GM12891 (cell line): Measurements from ENCODE around the gene NTN3.

Source experiments
- PAX5 ChIP-seq: IDR thresholded peaks from 2 replicates; pipeline ENCODE4 v1.6.1; 2011; ENCODE audit warnings: low read length, moderate library complexity, mild to moderate bottlenecking; ENCODE audit not compliant: insufficient read depth, severe bottlenecking
- POLR2A ChIP-seq: IDR thresholded peaks from 2 replicates; pipeline ENCODE4 v1.6.1; 2011; ENCODE audit warnings: low read depth, low read length, control low read depth
- POLR2AphosphoS5 ChIP-seq: IDR thresholded peaks from 2 replicates; pipeline ENCODE4 v1.6.1; 2011; ENCODE audit warnings: low read depth, low read length, control low read depth
- TAF1 ChIP-seq: IDR thresholded peaks from 2 replicates; pipeline ENCODE4 v1.6.1; 2011; ENCODE audit warnings: low read depth, low read length, control low read depth

DNA sequence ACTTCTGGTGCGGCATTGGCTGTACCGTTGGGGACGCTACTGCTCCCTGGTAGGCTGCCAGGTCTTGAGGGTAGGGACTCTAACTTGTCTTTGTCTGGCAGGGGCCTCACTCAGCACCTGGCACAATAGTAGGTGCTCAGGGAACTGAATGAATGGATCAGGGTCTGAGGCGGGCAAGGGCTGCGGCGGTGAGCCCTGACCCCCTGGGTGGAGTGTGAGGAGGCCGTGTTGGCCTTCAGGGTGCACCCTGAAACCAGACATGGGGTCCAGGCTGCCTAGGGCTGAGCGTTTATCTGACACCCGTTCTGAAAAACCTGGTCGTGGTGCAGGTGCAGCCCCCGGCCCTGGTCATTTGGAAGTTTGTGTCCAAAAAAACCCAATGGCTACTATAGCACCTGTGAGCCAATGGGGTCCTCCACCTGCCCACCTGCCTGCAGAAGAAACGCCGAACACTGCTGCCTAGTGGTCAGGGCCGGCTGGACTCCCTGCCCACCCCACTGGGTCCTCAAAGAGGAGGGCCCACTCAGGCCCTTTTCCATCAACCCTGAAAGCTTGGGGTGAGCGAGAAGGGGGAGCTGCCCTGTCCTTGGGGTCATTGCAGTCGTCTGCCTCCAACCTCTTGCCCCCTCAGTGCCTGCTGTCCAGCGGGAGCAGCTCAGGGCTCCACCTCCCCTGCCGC lies 37.8 kb downstream of the NTN3 start:
- TF ChIP-seq TAF1 (no peak), POLR2A (no peak), POLR2AphosphoS5 (no peak), PAX5 (no peak)
